Measurements from ENCODE around the gene MYO10.

MYO10 gene

GRCh38 chr5:16616536-16617273, 319.4 kb downstream of the MYO10 start, which contains the start of gene RETREG1 (continued):
- TF ChIP-seq ZNF280C (tag by site-specific recombination; IDR thresholded peaks at IDR 0.05) (no peak), ZNF785 (tag by site-specific recombination; IDR thresholded peaks at IDR 0.05) (no peak), ZNF645 (tag by site-specific recombination; IDR thresholded peaks at IDR 0.05) (no peak), ZNF777 (tag by site-specific recombination; IDR thresholded peaks at IDR 0.05; ENCODE audit: borderline replicate concordance) (no peak), OVOL3 (tag by site-specific recombination; IDR thresholded peaks at IDR 0.05) (no peak), ZBTB21 (tag by site-specific recombination; IDR thresholded peaks at IDR 0.05) (no peak), ZNF600 (tag by site-specific recombination; IDR thresholded peaks at IDR 0.05) (peak; percentile 32; the same call in 1 of the 2 replicates), ZNF530 (tag by site-specific recombination; IDR thresholded peaks at IDR 0.05; ENCODE audit: low read depth) (no peak), ZFP37 (tag by site-specific recombination; IDR thresholded peaks at IDR 0.05) (no peak), INSM2 (tag by site-specific recombination; IDR thresholded peaks at IDR 0.05) (no peak), BCL6B (tag by site-specific recombination; IDR thresholded peaks at IDR 0.05) (peak; percentile 94), ZNF76 (tag by site-specific recombination; IDR thresholded peaks at IDR 0.05; ENCODE audit: borderline replicate concordance, low read depth) (no peak), ZNF701 (tag by site-specific recombination; IDR thresholded peaks at IDR 0.05) (no peak), ZNF248 (tag by site-specific recombination; IDR thresholded peaks at IDR 0.05) (no peak), ZNF18 (tag by site-specific recombination; IDR thresholded peaks at IDR 0.05) (no peak), ZNF350 (tag by site-specific recombination; IDR thresholded peaks at IDR 0.05) (no peak), ZSCAN18 (tag by site-specific recombination; IDR thresholded peaks at IDR 0.05) (no peak), ZNF843 (tag by site-specific recombination; IDR thresholded peaks at IDR 0.05) (no peak), PBX3 (CRISPR knock-in tag; IDR thresholded peaks at IDR 0.05) (peak; percentile 63; the same call in 1 of the 2 replicates), ZIC2 (tag by site-specific recombination; IDR thresholded peaks at IDR 0.05) (peak; percentile 50), MZF1 (tag by site-specific recombination; IDR thresholded peaks at IDR 0.05; ENCODE audit: borderline replicate concordance) (no peak), TCF7L2 (IDR thresholded peaks at IDR 0.05; ENCODE audit: borderline replicate concordance, low read depth, low read length) (no peak), ZNF670 (tag by site-specific recombination; IDR thresholded peaks at IDR 0.05; ENCODE audit: low read depth) (no peak), ZNF214 (tag by site-specific recombination; IDR thresholded peaks at IDR 0.05; ENCODE audit: borderline replicate concordance) (no peak), ZNF266 (tag by site-specific recombination; IDR thresholded peaks at IDR 0.05; ENCODE audit: low read depth) (no peak), ZNF660 (tag by site-specific recombination; IDR thresholded peaks at IDR 0.05) (peak; percentile 65)
